GM19351 (cell line): ENCODE measurements around the gene HADHA.

Source experiments
- ATAC-seq: cut with Tn5 transposase; IDR thresholded peaks from one replicate; pipeline ENCODE4 v1.9.1; 2021; ENCODE audit warnings: mild to moderate bottlenecking, moderate library complexity; ENCODE audit not compliant: unreplicated experiment

Gene HADHA

GRCh38 chr2:26195040-26195984 is 49.1 kb downstream of the HADHA start:
- no peak for ATAC-seq

GRCh38 chr2:26193578-26194231 is 50.7 kb downstream of the HADHA start:
- no peak for ATAC-seq

GRCh38 chr2:26191316-26192159 is 52.9 kb downstream of the HADHA start:
- no peak for ATAC-seq

- ATAC-seq = no peak
Observed at GRCh38 chr2:26190369-26190768, 54.1 kb downstream of the HADHA start.

- ATAC-seq = no peak
Observed at GRCh38 chr2:26189751-26190150, 54.7 kb downstream of the HADHA start.

GRCh38 chr2:26189123-26189522 is 55.3 kb downstream of the HADHA start:
- ATAC-seq = no peak

- ATAC-seq = no peak
Observed at GRCh38 chr2:26187537-26188104, 56.8 kb downstream of the HADHA start.

- ATAC-seq = no peak
Observed at GRCh38 chr2:26187114-26187513, 57.3 kb downstream of the HADHA start.

GRCh38 chr2:26185954-26186770 is 58.3 kb downstream of the HADHA start:
- no peak for ATAC-seq

GRCh38 chr2:26185304-26185928 is 59.0 kb downstream of the HADHA start:
- no peak for ATAC-seq

- ATAC-seq = peak; percentile 57
Observed at GRCh38 chr2:26184555-26185303, 59.7 kb downstream of the HADHA start.

- no peak for ATAC-seq
Observed at GRCh38 chr2:26184121-26184520, 60.3 kb downstream of the HADHA start.

- no peak for ATAC-seq
Observed at GRCh38 chr2:26182887-26183630, 61.4 kb downstream of the HADHA start.

GRCh38 chr2:26182441-26182840 is 62.0 kb downstream of the HADHA start:
- no peak for ATAC-seq

- ATAC-seq = no peak
Observed at GRCh38 chr2:26179446-26179913, 65.0 kb downstream of the HADHA start.

- ATAC-seq = no peak
Observed at GRCh38 chr2:26178746-26179436, 65.5 kb downstream of the HADHA start.

GRCh38 chr2:26178246-26178645 is 66.2 kb downstream of the HADHA start:
- ATAC-seq = no peak
